Measurements from ENCODE around the gene SOS2.
"Not testable (repeated sequence)": the region's sequence is repeated elsewhere in the genome, so short reads cannot be mapped to it uniquely, and the experiment has no call there.

The SOS2 gene

DNA sequence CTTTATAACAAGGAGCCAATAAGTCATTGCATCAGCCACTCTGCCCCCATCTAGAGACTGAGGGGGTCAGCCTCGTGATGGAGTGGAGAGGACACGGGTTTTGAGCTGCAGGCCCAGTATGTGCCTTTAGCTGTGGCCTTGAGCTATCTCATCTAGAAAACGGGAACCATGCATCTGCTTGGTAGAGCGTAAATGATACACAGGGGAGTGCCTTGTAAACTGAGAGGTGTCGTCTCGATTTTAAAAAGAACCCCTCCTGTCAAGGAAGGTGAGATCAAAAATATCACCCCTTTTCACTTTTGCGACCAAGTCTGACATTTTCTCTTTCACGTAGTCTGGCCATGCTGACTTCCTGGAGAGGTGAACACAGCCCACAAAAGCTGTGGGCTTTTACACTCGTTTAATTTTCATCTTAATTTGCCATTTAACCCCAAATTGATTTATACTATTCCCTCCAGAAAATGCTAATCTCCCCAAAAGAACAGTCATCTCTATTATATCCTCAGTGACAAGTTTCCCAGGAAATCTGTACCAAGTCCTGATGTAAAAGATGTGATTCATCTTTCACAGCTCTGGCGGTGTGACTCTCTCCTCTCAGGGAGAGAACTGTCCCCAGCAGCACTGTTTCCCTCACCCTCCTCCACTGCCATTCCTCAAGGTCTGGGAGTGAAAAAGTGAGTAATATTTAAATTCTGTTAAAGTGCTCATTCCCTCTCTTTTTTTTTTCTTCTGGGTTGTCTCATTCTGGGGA is 145.6 kb downstream of the SOS2 start:
- H3K27ac ChIP-seq (ENCODE audit: low read depth, low read length): no peak overlapping the region

GRCh38 chr14:50084666-50085065 is 146.7 kb downstream of the SOS2 start:
- no peak overlapping the region for H3K4me3 ChIP-seq (ENCODE audit: low read depth, low read length)
- H3K9ac ChIP-seq (ENCODE audit: low read length): no peak overlapping the region
- peaks cover 20% of the 10 kb centered on the region for H3K4me1 ChIP-seq (ENCODE audit: control insufficient read depth, insufficient read depth, low read length)

More for the DNA sequence above, 145.6 kb downstream of the SOS2 start:
- Histone ChIP-seq H3K36me3 (ENCODE audit: control insufficient read depth, insufficient read depth, low read length) (no peaks in the 10 kb centered on the region), H3K27me3 (ENCODE audit: control insufficient read depth, insufficient read depth, low read length) (no peaks in the 10 kb centered on the region), H3K4me1 (ENCODE audit: control insufficient read depth, insufficient read depth, low read length) (peaks cover 20% of the 10 kb centered on the region), H3K4me3 (ENCODE audit: low read depth, low read length) (no peak overlapping the region), H3K9ac (ENCODE audit: low read length) (no peak overlapping the region), H3K9me3 (ENCODE audit: control insufficient read depth, insufficient read depth, low read depth, low read length) (no peaks in the 10 kb centered on the region)

DNA sequence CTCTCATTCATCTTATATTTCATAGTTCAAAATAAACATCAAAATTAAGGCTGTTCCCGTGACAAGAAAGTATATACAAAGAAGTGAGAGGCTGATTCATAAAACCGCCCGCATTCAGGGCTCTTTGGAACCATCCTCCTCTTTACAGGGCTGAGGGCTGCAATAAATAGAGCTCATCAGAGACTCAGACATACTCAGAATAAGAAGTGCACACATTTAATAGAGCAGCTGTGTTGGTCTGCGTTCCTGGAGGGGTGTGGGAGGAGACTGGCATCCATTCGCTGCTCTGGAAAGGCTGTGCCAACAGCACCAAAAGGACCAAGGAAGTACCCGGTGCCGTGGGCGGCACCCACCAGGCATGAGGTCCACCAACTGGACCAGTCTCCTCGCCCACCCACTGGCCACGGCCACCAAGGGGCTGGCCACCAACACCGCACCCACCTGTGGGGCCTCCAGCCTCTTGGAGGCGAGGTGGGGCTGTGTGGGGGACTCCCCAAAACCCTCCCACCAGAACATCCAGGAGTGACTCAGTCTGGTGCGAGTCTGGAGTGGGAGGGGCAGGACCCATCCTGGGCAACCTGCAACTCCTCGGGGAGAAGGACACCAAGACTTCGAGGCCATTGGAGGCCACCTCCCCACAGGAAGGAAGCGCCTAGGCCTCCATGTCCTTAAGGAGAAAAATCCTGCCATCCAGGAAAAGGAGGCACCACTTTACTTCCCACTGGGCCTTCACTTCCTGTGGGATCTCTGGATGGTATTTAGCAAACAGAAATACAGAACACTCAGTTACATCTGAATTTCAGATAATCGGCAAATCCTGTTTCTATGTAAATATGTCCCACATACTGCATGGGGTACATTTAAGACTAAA is 147.7 kb downstream of the SOS2 start:
- Histone ChIP-seq H3K9ac (ENCODE audit: low read length) (no peak overlapping the region), H3K4me1 (ENCODE audit: control insufficient read depth, insufficient read depth, low read length) (peaks cover 20% of the 10 kb centered on the region), H3K4me3 (ENCODE audit: low read depth, low read length) (no peak overlapping the region), H3K9me3 (ENCODE audit: control insufficient read depth, insufficient read depth, low read depth, low read length) (no peaks in the 10 kb centered on the region), H3K27me3 (ENCODE audit: control insufficient read depth, insufficient read depth, low read length) (no peaks in the 10 kb centered on the region), H3K36me3 (ENCODE audit: control insufficient read depth, insufficient read depth, low read length) (no peaks in the 10 kb centered on the region), H3K27ac (ENCODE audit: low read depth, low read length) (no peak overlapping the region)

More at GRCh38 chr14:50084666-50085065, 146.7 kb downstream of the SOS2 start:
- Histone ChIP-seq H3K27ac (ENCODE audit: low read depth, low read length) (no peak overlapping the region), H3K9me3 (ENCODE audit: control insufficient read depth, insufficient read depth, low read depth, low read length) (no peaks in the 10 kb centered on the region), H3K27me3 (ENCODE audit: control insufficient read depth, insufficient read depth, low read length) (no peaks in the 10 kb centered on the region), H3K36me3 (ENCODE audit: control insufficient read depth, insufficient read depth, low read length) (no peaks in the 10 kb centered on the region)

DNA sequence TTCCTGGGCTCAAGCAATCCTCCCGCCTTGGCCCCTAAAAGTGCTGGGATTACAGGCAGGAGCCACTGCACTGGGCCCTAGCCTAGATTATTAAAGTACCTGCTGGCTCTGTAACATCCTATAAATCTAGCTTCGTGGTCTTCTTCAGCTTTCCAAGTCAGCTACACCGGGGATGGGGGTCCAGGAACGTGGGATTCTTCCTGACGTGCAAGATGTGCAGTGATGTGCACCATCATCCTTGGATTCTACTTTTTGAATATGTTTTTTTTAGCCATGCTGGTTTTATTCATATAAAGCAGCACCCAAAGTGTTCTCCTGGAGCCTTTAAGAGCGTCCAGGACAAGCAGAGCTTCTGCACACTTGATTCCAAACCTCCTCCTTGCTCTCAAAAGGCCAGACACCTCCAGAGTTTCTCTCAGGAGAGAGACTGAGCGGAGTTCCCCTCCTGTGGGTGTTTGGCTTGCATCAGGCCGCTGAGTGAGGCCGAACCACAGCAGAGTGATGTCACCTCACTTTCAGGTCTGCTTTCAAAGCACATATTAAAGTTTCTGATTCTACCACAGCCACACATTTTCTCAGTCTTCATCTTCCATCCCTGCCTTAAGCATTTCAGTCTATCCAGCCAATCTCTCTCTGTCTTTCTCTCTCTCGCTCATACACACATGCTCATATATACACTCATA is 148.5 kb downstream of the SOS2 start:
- Histone ChIP-seq H3K4me1 (ENCODE audit: control insufficient read depth, insufficient read depth, low read length) (peaks cover 20% of the 10 kb centered on the region), H3K9ac (ENCODE audit: low read length) (no peak overlapping the region), H3K4me3 (ENCODE audit: low read depth, low read length) (no peak overlapping the region)

GRCh38 chr14:50082308-50082742 is 149.1 kb downstream of the SOS2 start:
- Histone ChIP-seq H3K27ac (ENCODE audit: low read depth, low read length) (no peak overlapping the region), H3K4me1 (ENCODE audit: control insufficient read depth, insufficient read depth, low read length) (peaks cover 20% of the 10 kb centered on the region), H3K4me3 (ENCODE audit: low read depth, low read length) (no peak overlapping the region), H3K27me3 (ENCODE audit: control insufficient read depth, insufficient read depth, low read length) (no peaks in the 10 kb centered on the region), H3K9ac (ENCODE audit: low read length) (no peak overlapping the region), H3K9me3 (ENCODE audit: control insufficient read depth, insufficient read depth, low read depth, low read length) (no peaks in the 10 kb centered on the region), H3K36me3 (ENCODE audit: control insufficient read depth, insufficient read depth, low read length) (no peaks in the 10 kb centered on the region)

More for the DNA sequence above, 148.5 kb downstream of the SOS2 start:
- Histone ChIP-seq H3K9me3 (ENCODE audit: control insufficient read depth, insufficient read depth, low read depth, low read length) (no peaks in the 10 kb centered on the region), H3K27ac (ENCODE audit: low read depth, low read length) (no peak overlapping the region), H3K36me3 (ENCODE audit: control insufficient read depth, insufficient read depth, low read length) (no peaks in the 10 kb centered on the region), H3K27me3 (ENCODE audit: control insufficient read depth, insufficient read depth, low read length) (no peaks in the 10 kb centered on the region)

DNA sequence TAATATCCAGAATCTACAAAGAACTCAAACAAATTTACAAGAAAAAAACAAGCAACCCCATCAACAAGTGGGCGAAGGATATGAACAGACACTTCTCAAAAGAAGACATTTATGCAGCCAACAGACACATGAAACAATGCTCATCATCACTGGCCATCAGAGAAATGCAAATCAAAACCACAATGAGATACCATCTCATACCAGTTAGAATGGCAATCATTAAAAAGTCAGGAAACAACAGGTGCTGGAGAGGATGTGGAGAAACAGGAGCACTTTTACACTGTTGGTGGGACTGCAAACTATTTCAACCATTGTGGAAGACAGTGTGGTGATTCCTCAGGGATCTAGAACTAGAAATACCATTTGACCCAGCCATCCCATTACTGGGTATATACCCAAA is 152.3 kb downstream of the SOS2 start:
- H3K9ac ChIP-seq (ENCODE audit: low read length); H3K4me3 ChIP-seq (ENCODE audit: low read depth, low read length); H3K27me3 ChIP-seq (ENCODE audit: control insufficient read depth, insufficient read depth, low read length); H3K36me3 ChIP-seq (ENCODE audit: control insufficient read depth, insufficient read depth, low read length); H3K9me3 ChIP-seq (ENCODE audit: control insufficient read depth, insufficient read depth, low read depth, low read length); H3K27ac ChIP-seq (ENCODE audit: low read depth, low read length): not testable (repeated sequence)
- peaks cover 13% of the 10 kb centered on the region for H3K4me1 ChIP-seq (ENCODE audit: control insufficient read depth, insufficient read depth, low read length)

- not testable (repeated sequence) for H3K27ac ChIP-seq (ENCODE audit: low read depth, low read length); H3K9ac ChIP-seq (ENCODE audit: low read length); H3K4me1 ChIP-seq (ENCODE audit: control insufficient read depth, insufficient read depth, low read length); H3K4me3 ChIP-seq (ENCODE audit: low read depth, low read length); H3K36me3 ChIP-seq (ENCODE audit: control insufficient read depth, insufficient read depth, low read length); H3K9me3 ChIP-seq (ENCODE audit: control insufficient read depth, insufficient read depth, low read depth, low read length); H3K27me3 ChIP-seq (ENCODE audit: control insufficient read depth, insufficient read depth, low read length)
Observed at GRCh38 chr14:50073663-50074062, 157.7 kb downstream of the SOS2 start.

DNA sequence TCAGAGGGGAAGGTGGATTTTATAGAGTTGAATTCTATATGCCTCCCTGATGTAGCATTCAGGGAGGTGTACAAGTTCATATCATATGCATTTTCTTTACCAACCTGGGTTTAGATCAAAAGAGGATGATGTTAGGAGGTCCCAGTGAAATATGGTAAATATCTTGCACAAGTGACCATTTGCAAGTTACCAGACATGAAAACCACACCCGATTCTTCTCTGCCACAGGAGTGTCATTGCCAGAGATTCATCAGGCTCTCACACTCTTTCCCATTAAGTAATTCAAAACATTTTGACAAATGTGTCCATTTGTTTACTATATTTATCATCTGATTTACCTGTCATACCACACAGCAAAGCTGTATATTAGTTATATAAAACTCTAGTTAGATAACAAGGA is 159.0 kb downstream of the SOS2 start:
- no peak overlapping the region for H3K27ac ChIP-seq (ENCODE audit: low read depth, low read length)
- no peaks in the 10 kb centered on the region for H3K4me1 ChIP-seq (ENCODE audit: control insufficient read depth, insufficient read depth, low read length)
- H3K4me3 ChIP-seq (ENCODE audit: low read depth, low read length): no peak overlapping the region
- H3K9ac ChIP-seq (ENCODE audit: low read length): no peak overlapping the region
- peaks cover 4% of the 10 kb centered on the region; the same call in 1 of the 2 replicates for H3K9me3 ChIP-seq (ENCODE audit: control insufficient read depth, insufficient read depth, low read depth, low read length)
- H3K36me3 ChIP-seq (ENCODE audit: control insufficient read depth, insufficient read depth, low read length): no peaks in the 10 kb centered on the region
- H3K27me3 ChIP-seq (ENCODE audit: control insufficient read depth, insufficient read depth, low read length): no peaks in the 10 kb centered on the region

- no peak overlapping the region for H3K4me3 ChIP-seq (ENCODE audit: low read depth, low read length)
- H3K9me3 ChIP-seq (ENCODE audit: control insufficient read depth, insufficient read depth, low read depth, low read length): peaks cover 4% of the 10 kb centered on the region; the same call in 1 of the 2 replicates
- no peaks in the 10 kb centered on the region for H3K36me3 ChIP-seq (ENCODE audit: control insufficient read depth, insufficient read depth, low read length)
- no peak overlapping the region for H3K9ac ChIP-seq (ENCODE audit: low read length)
- H3K27me3 ChIP-seq (ENCODE audit: control insufficient read depth, insufficient read depth, low read length): no peaks in the 10 kb centered on the region
- H3K27ac ChIP-seq (ENCODE audit: low read depth, low read length): no peak overlapping the region
- H3K4me1 ChIP-seq (ENCODE audit: control insufficient read depth, insufficient read depth, low read length): no peaks in the 10 kb centered on the region
Observed at GRCh38 chr14:50070840-50071548, 160.4 kb downstream of the SOS2 start.

GRCh38 chr14:50070230-50070629 is 161.1 kb downstream of the SOS2 start:
- Histone ChIP-seq H3K4me3 (ENCODE audit: low read depth, low read length) (no peak overlapping the region), H3K27ac (ENCODE audit: low read depth, low read length) (no peak overlapping the region), H3K9ac (ENCODE audit: low read length) (no peak overlapping the region), H3K9me3 (ENCODE audit: control insufficient read depth, insufficient read depth, low read depth, low read length) (peaks cover 4% of the 10 kb centered on the region; the same call in 1 of the 2 replicates), H3K27me3 (ENCODE audit: control insufficient read depth, insufficient read depth, low read length) (no peaks in the 10 kb centered on the region), H3K4me1 (ENCODE audit: control insufficient read depth, insufficient read depth, low read length) (no peaks in the 10 kb centered on the region), H3K36me3 (ENCODE audit: control insufficient read depth, insufficient read depth, low read length) (no peaks in the 10 kb centered on the region)
